Uterus (tissue), 2 donors: ENCODE data around the gene DROSHA.

ENCODE experiments used
- POLR2A ChIP-seq, 2 donors: fragments of 450-650 bp; IDR thresholded peaks; one replicate each; pipeline ENCODE4 v1.6.1; 2016; ENCODE audit warnings: antibody characterized with exemption in 2 of 2, mild to moderate bottlenecking in 1 of 2, moderate library complexity in 1 of 2
- TF ChIP-seq, protein P1 (sequence below), 4 experiments: fragments of 200-600 bp in 2 of 4; fragments of 450-650 bp in 2 of 4; sonication (generic) in 2 of 4; IDR thresholded peaks; one replicate each; pipeline ENCODE4 v1.5.1; 2016 to 2019; ENCODE audit warnings: antibody characterized with exemption in 4 of 4, mild to moderate bottlenecking in 2 of 4, moderate library complexity in 1 of 4

DNA sequence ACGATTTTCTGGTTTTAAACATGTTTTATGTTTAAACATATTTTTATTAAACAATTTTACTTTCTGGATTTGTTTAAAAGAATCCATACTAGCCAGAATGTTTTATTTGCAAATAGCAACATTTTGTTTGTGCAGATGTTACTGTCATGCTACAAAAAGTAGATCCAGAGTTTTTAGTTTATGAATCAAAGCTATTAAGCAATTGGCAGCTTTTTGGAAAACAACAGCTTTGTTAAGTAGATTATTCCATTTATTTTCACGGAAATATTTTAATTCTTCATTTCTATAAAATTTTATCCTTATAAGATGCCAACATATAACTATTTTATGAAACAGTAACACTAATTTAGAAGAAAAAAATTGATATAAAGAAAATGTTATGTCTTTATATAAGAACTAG, 60.9 kb downstream of the DROSHA start:
- TF ChIP-seq, protein P1, sequence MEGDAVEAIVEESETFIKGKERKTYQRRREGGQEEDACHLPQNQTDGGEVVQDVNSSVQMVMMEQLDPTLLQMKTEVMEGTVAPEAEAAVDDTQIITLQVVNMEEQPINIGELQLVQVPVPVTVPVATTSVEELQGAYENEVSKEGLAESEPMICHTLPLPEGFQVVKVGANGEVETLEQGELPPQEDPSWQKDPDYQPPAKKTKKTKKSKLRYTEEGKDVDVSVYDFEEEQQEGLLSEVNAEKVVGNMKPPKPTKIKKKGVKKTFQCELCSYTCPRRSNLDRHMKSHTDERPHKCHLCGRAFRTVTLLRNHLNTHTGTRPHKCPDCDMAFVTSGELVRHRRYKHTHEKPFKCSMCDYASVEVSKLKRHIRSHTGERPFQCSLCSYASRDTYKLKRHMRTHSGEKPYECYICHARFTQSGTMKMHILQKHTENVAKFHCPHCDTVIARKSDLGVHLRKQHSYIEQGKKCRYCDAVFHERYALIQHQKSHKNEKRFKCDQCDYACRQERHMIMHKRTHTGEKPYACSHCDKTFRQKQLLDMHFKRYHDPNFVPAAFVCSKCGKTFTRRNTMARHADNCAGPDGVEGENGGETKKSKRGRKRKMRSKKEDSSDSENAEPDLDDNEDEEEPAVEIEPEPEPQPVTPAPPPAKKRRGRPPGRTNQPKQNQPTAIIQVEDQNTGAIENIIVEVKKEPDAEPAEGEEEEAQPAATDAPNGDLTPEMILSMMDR (IDR thresholded peaks at IDR 0.05), result no peak
- TF ChIP-seq POLR2A (IDR thresholded peaks at IDR 0.05), result no peak
